ENCODE data around the gene OSR1. TPM values are rescaled to one million over a fixed set of nuclear protein-coding genes. Genes with fewer than 3 reads are reported as not detected.

OSR1 gene
- total and polyA plus RNA-seq, 2 of the 4 experiments (the other 2 are of a cell fraction), result 12.4 to 48.0 TPM

DNA sequence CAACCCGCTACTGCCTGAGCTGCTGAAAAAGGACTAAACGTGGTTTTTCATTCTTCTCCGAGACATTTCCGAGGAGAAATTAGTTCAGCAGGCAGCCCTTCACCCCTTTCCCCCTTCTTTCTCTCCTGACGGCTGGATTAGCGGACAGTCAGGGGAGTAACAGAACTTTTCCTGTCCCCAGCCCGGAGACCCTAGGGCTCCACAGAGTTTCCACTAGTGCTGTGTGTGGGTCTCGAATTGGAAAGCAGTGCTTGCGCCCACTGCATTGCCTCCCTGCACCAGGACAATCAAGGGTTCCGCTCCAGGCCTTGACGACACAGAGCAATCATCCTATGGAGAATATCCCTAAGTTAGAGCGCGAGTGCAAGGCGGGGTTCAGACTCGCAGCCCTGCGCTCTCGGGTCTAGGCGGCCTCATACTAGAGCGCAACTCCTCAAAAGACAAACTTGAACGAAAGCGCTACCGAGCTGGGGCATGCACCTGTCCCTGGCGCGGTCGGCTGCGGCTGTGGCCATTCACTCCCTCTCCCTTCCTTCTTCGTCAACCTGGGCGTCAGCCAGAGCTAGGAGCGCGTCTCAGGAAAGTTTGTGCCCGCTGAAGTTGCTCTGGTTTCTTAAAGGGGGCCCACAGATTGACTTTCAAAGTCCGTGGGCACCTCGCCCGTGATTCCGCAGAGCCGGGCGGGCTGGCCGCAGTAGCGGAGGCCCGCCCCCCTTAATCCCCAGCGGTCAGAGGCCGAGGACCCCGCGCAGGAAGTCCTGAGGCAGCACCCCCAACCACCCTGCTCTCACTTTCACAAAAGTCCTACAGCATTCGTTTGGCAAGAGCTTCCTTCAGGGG is 801 bp downstream of the OSR1 start (continued):
- no peak for TF ChIP-seq MXI1 (IDR thresholded peaks at IDR 0.05; ENCODE audit: borderline replicate concordance, low read depth, low read length)
- no peak for TF ChIP-seq POLR2A (IDR thresholded peaks at IDR 0.05; ENCODE audit: low read depth, low read length)

DNA sequence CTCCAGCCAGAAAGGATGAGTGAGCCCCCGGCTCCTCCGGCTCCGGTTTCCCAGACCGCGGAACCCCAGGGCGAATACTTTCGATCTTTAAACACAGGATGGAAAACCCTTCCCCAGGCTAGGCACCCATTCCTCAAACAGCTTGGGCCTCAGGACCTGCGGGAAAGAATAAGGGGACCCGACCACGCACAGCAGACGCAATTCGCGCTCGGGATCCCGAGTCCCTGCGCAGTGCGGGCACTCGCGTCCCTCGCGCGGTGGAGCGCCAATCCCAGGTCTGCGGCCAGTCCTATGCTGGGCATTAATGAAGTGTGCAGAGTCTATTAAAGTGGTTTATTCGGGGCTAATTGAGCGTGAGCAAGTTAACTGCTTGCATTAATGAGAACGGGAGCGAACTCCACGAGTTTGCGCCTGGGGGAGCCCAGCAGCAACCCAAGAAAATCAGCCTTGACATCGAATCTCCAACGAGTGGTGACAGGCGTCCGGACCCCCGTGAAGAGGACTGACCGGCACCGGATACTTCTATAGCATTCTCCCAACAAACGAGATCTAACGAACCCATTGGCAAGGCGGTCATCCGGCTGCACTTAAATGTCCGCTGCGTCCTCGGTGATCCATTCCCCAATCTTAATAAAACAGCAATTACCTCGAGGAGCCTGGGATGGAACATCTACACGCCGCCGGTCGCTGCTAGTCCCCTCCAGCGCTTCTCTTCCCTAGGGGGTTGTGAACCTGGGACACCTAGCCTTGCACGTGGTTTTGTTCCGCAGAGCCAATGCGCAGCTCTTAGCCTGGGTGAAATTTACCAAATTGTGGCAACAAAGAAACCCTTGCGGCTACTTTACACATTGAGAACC is 1.6 kb downstream of the OSR1 start:
- H3K9me1 ChIP-seq (ENCODE audit: insufficient read depth, low read length), result peaks cover 16% of the 10 kb centered on the region
- H3K9ac ChIP-seq (ENCODE audit: low read depth, low read length), result peak overlapping the region; percentile 94
- peak overlapping the region; percentile 19; the same call in 1 of the 3 replicates for H2BK15ac ChIP-seq (ENCODE audit: low read depth, low read length)
- TF ChIP-seq MAZ (IDR thresholded peaks at IDR 0.05; ENCODE audit: borderline replicate concordance, low read depth, low read length) (0 out of 2 replicates have a peak, but pooled peaks have one; percentile 2), MXI1 (IDR thresholded peaks at IDR 0.05; ENCODE audit: borderline replicate concordance, low read depth, low read length) (peak; percentile 72; the same call in 1 of the 2 replicates), CHD1 (IDR thresholded peaks at IDR 0.05; ENCODE audit: low read depth, low read length) (no peak)
- in situ Hi-C loops (cut with MboI; ENCODE audit: low sequenced_read_pairs), result loop anchor here (10.0 kb wide), 1 partner anchor 232 kb away; no protein-coding TSS in a partner anchor
- ATAC-seq (ENCODE audit: low read depth), result no peak
- peaks cover 16% of the 10 kb centered on the region for H3K4me1 ChIP-seq (ENCODE audit: control insufficient read depth, insufficient read depth, low read length)
- H4K8ac ChIP-seq (ENCODE audit: low read depth in 2 of 2, low read length in 2 of 2), result peak overlapping the region; percentile 44 to 80; a peak in 3 of 4 replicates
- H3K4me2 ChIP-seq (ENCODE audit: low read depth, low read length), result peak overlapping the region; percentile 92
- BruUV-seq (replicated peaks), result no TSS peak
- H3K18ac ChIP-seq (ENCODE audit: low read depth, low read length), result peak overlapping the region; percentile 69
- dilution Hi-C loops (cut with HindIII; ENCODE audit: low sequenced_read_pairs, unreplicated experiment), result no loop called here
- H2AK5ac ChIP-seq (ENCODE audit: low read depth, low read length), result peak overlapping the region; percentile 63; the same call in 1 of the 2 replicates
- WGBS, 2 experiments (ENCODE audit: extremely low coverage in 2 of 2, insufficient read length in 1 of 2), result 1% methylated on average over 29 of the region's 54 CpGs; no CpG with 5 or more reads in 1 of the 2 experiments
- peaks cover 40% of the 10 kb centered on the region for H4K20me1 ChIP-seq (ENCODE audit: insufficient read depth, low read length)
- intact Hi-C loops (cut with micrococcal nuclease), result loop anchor here (5.0 kb wide), 2 partner anchors 234 to 369 kb away; no protein-coding TSS in a partner anchor
- no peaks in the 10 kb centered on the region for H3K27me3 ChIP-seq (ENCODE audit: control insufficient read depth, insufficient read depth, low read length)
- peak overlapping the region; percentile 72 for H2BK5ac ChIP-seq (ENCODE audit: low read depth, low read length, poor library complexity, severe bottlenecking)
- peak overlapping the region; percentile 87 for H2AK9ac ChIP-seq (replicated peaks; ENCODE audit: low read depth, low read length, poor library complexity)
- peak; percentile 17 for DNase-seq
- peaks cover 15 to 59% of the 10 kb centered on the region in 2 experiments for H3K79me1 ChIP-seq (ENCODE audit: low read depth in 1 of 2, low read length in 2 of 2)
- H3K9me3 ChIP-seq (ENCODE audit: control insufficient read depth, insufficient read depth, low read length), result no peaks in the 10 kb centered on the region
- peak overlapping the region; percentile 82 for H4K5ac ChIP-seq (ENCODE audit: low read depth, low read length)
- POLR2A ChIA-PET (ENCODE audit: unreplicated experiment), result no interaction called here
- CTCF ChIA-PET, result no interaction called here
- peak overlapping the region; percentile 77 for H2AFZ ChIP-seq (replicated peaks; ENCODE audit: low read length, poor library complexity)
- peak overlapping the region; percentile 79 for H2BK120ac ChIP-seq (ENCODE audit: low read depth, low read length)
- peak overlapping the region; percentile 91 for H3K4ac ChIP-seq (ENCODE audit: low read depth, low read length)
- H3K27ac ChIP-seq (ENCODE audit: insufficient read depth, low read length), result peak overlapping the region; percentile 84
- peak overlapping the region; percentile 88 for H3K4me3 ChIP-seq (ENCODE audit: insufficient read depth, low read depth, low read length)
- peak overlapping the region; percentile 95 for H3K14ac ChIP-seq (replicated peaks; ENCODE audit: low read depth, low read length)
- peak overlapping the region; percentile 61 for H2BK20ac ChIP-seq (ENCODE audit: low read depth, low read length)
- H3K23ac ChIP-seq (ENCODE audit: low read depth, low read length), result peak overlapping the region; percentile 94
- peak overlapping the region; percentile 80 for H3K56ac ChIP-seq (ENCODE audit: extremely low read depth, insufficient read depth, low read length)
- H4K91ac ChIP-seq (ENCODE audit: insufficient read depth, low read depth, low read length), result peak overlapping the region; percentile 79
- H3K36me3 ChIP-seq (ENCODE audit: control insufficient read depth, insufficient read depth, low read length), result peaks cover 24% of the 10 kb centered on the region

Measured in IMR-90 (cell line).